Kidney (tissue), 14 donors: ENCODE measurements around the gene NEK1. TPM values are rescaled to one million over a fixed set of nuclear protein-coding genes. Genes with fewer than 3 reads are reported as not detected.
"Not testable (repeated sequence)": the region's sequence is repeated elsewhere in the genome, so short reads cannot be mapped to it uniquely, and the experiment has no call there.

Experiments
- DNase-seq, 5 donors: peaks; one replicate each; pipeline ENCODE4 v3.0.0-alpha.2; 2013 to 2020
- FAIRE-seq: peaks from 2 replicates; lab custom pipeline; 2012; peaks lifted over from hg19 to GRCh38; lab: Jason Lieb, UNC
- H3K27ac ChIP-seq, 2 donors: one replicate each; pipeline ENCODE4 v1.7.0; 2013; ENCODE audit warnings: low read depth in 2 of 2, low read length in 2 of 2, inconsistent platforms in 1 of 2
- H3K27me3 ChIP-seq: one replicate; pipeline ENCODE4 v1.7.1; 2013; ENCODE audit warnings: low read length, inconsistent platforms; ENCODE audit not compliant: control insufficient read depth, insufficient read depth
- H3K36me3 ChIP-seq, 3 donors: one replicate each; pipeline versions ENCODE4 v1.7.0 to v1.7.1; 2013; ENCODE audit warnings: low read length in 3 of 3, control low read depth in 1 of 3, inconsistent platforms in 1 of 3; ENCODE audit not compliant: insufficient read depth in 3 of 3, control insufficient read depth in 2 of 3
- H3K4me1 ChIP-seq, 3 donors: one replicate each; pipeline versions ENCODE4 v1.7.0 to v1.7.1; 2013; ENCODE audit warnings: low read length in 3 of 3, inconsistent platforms in 1 of 3, low read depth in 1 of 3; ENCODE audit not compliant: control insufficient read depth in 2 of 3, insufficient read depth in 2 of 3
- H3K4me3 ChIP-seq, 3 donors: one replicate each; pipeline versions ENCODE4 v1.7.0 to v1.8.1; 2013; ENCODE audit warnings: low read length in 3 of 3, control low read depth in 1 of 3, inconsistent platforms in 1 of 3
- H3K9ac ChIP-seq, 3 donors: one replicate each; pipeline versions ENCODE4 v1.7.0 to v1.7.1; 2013; ENCODE audit warnings: low read length in 3 of 3, control low read depth in 1 of 3, inconsistent platforms in 1 of 3
- H3K9me3 ChIP-seq, 3 donors: one replicate each; pipeline versions ENCODE4 v1.7.0 to v1.7.1; 2013; ENCODE audit warnings: low read length in 3 of 3, control low read depth in 1 of 3, inconsistent platforms in 1 of 3; ENCODE audit not compliant: control insufficient read depth in 2 of 3, insufficient read depth in 1 of 3
- CTCF ChIP-seq: IDR thresholded peaks from 3 replicates; pipeline ENCODE4 v1.5.1; 2012; ENCODE audit warnings: mild to moderate bottlenecking, moderate library complexity, borderline replicate concordance; ENCODE audit not compliant: insufficient read depth; ENCODE audit errors: extremely low read depth
- intact Hi-C: fragments of 100-400 bp; cut with DNase I; formaldehyde crosslinking; loops from one replicate; pipeline ENCODE4 v1.11.1; 2022
- polyA plus RNA-seq: library from polyadenylated mRNA; stranded (reverse); fragments of 350-450 nt; fragmentation: Illumina TruSeq; extraction: RNeasy Lipid Tissue Mini Kit (QIAGEN cat#74804); gene quantifications from one replicate; pipeline ENCODE4 v1.2.3, GENCODE V29; 2014; ENCODE audit warnings: low read depth, low replicate concordance; ENCODE audit not compliant: insufficient read depth
- total RNA-seq: library from RNA; stranded (reverse); fragmentation: NEBNext Ultra II Directional; extraction: Animal tissue kit (Norgen Biotek cat#: 25700); gene quantifications from one replicate; pipeline ENCODE4 v1.2.1, GENCODE V29; 2021
- donor health status: control.
- donor health status: control.
- donor health status: control.
- donor health status: control.
- donor health status: control.
- donor health status: DM: yes; HTN: yes; CAD: no.
- donor health status: Normal renal cell carcinoma (clear cell type).

NEK1 gene
- total and polyA plus RNA-seq, 2 donors from 2014 or later = 5.6 to 15.3 TPM

- Histone ChIP-seq H3K4me1 (peaks cover 2 to 17% (median 16%) of the 10 kb centered on the region in 3 donors), H3K27me3 (no peaks in the 10 kb centered on the region), H3K9ac (no peak overlapping the region), H3K36me3 (no peaks in the 10 kb centered on the region), H3K27ac (peak overlapping the region; percentile 58 to 84), H3K9me3 (no peaks in the 10 kb centered on the region), H3K4me3 (no peak overlapping the region)
- no peak for FAIRE-seq
- intact Hi-C loops = no loop called here
- no peak for TF ChIP-seq CTCF
- DNase-seq = no peak
Observed at GRCh38 chr4:169626331-169627282, 14.2 kb upstream of the NEK1 start.

- intact Hi-C loops = no loop called here
- no peak for DNase-seq
- H3K27me3 ChIP-seq = no peaks in the 10 kb centered on the region
- no peaks in the 10 kb centered on the region for H3K9me3 ChIP-seq
- H3K4me1 ChIP-seq = peaks cover 2 to 17% (median 16%) of the 10 kb centered on the region in 3 donors
- H3K36me3 ChIP-seq = no peaks in the 10 kb centered on the region
- peak overlapping the region in 1 of 2 donors; percentile 7 for H3K27ac ChIP-seq
- FAIRE-seq = no peak
- no peak overlapping the region for H3K4me3 ChIP-seq
- no peak for TF ChIP-seq CTCF
- no peak overlapping the region for H3K9ac ChIP-seq
Observed at GRCh38 chr4:169625886-169626285, 13.5 kb upstream of the NEK1 start.

- intact Hi-C loops, FAIRE-seq: not testable (repeated sequence)
Observed at GRCh38 chr4:169624012-169624411, 11.6 kb upstream of the NEK1 start.

GRCh38 chr4:169622566-169622965, 10.2 kb upstream of the NEK1 start:
- Histone ChIP-seq H3K9ac (peak overlapping the region in 1 of 3 donors; percentile 59), H3K27ac (peak overlapping the region; percentile 16 to 24), H3K27me3 (no peaks in the 10 kb centered on the region), H3K4me1 (peaks cover 2 to 17% (median 15%) of the 10 kb centered on the region in 3 donors), H3K4me3 (peak overlapping the region in 2 of 3 donors; percentile 77 to 82), H3K36me3 (no peaks in the 10 kb centered on the region), H3K9me3 (no peaks in the 10 kb centered on the region)
- FAIRE-seq (no peak), DNase-seq (peak in 2 of 5 donors; percentile 6 to 11)
- intact Hi-C loops = no loop called here
- no peak for TF ChIP-seq CTCF

More at GRCh38 chr4:169624012-169624411, 11.6 kb upstream of the NEK1 start:
- not testable (repeated sequence) for H3K27ac ChIP-seq, H3K27me3 ChIP-seq, H3K9me3 ChIP-seq, H3K36me3 ChIP-seq, H3K4me3 ChIP-seq, DNase-seq, H3K9ac ChIP-seq
- peaks cover 2 to 18% (median 17%) of the 10 kb centered on the region in 3 donors for H3K4me1 ChIP-seq
